ENCODE data around the gene GPR35.
A peak's percentile ranks its signal among the peaks of the same experiment; 100 is the strongest.

The GPR35 gene

GRCh38 chr2:240601831-240602160 lies 23.5 kb upstream of the GPR35 start:
- TF ChIP-seq CTCF (IDR thresholded peaks at IDR 0.05), result no peak

- TF ChIP-seq CTCF (IDR thresholded peaks at IDR 0.05), result no peak
Measured at GRCh38 chr2:240602266-240603050, 22.8 kb upstream of the GPR35 start.

GRCh38 chr2:240603081-240603835 lies 22.0 kb upstream of the GPR35 start:
- TF ChIP-seq CTCF (IDR thresholded peaks at IDR 0.05), result no peak

- no peak for TF ChIP-seq CTCF (IDR thresholded peaks at IDR 0.05)
Measured at GRCh38 chr2:240603846-240604245, 21.4 kb upstream of the GPR35 start.

GRCh38 chr2:240604291-240604938 lies 20.9 kb upstream of the GPR35 start:
- TF ChIP-seq CTCF (IDR thresholded peaks at IDR 0.05), result peak; percentile 62

GRCh38 chr2:240604939-240605716 lies 20.2 kb upstream of the GPR35 start:
- TF ChIP-seq CTCF (IDR thresholded peaks at IDR 0.05), result no peak
